ENCODE measurements around the gene GPN2.

- no peak for TF ChIP-seq CTCF (IDR thresholded peaks at IDR 0.05)
- TF ChIP-seq POLR2A (IDR thresholded peaks at IDR 0.05) = no peak
Measured at GRCh38 chr1:26827663-26828062, 62.4 kb downstream of the GPN2 start.

All from adrenal gland (tissue), 5 donors.